Upper lobe of left lung (tissue), 4 donors: Measurements from ENCODE around the gene TUB.

Experiments used
- EP300 ChIP-seq, 4 donors: sonication (generic); formaldehyde crosslinking; IDR thresholded peaks; one replicate each; pipeline ENCODE4 v1.5.1; 2017; ENCODE audit warnings: antibody characterized with exemption in 4 of 4, control low read depth in 2 of 4
- POLR2A ChIP-seq, 4 donors: fragments of 450-650 bp; IDR thresholded peaks; one replicate each; pipeline ENCODE4 v1.5.1; 2016 to 2017; ENCODE audit warnings: antibody characterized with exemption in 4 of 4, mild to moderate bottlenecking in 2 of 4
- POLR2AphosphoS5 ChIP-seq, 2 donors: sonication (generic); formaldehyde crosslinking; IDR thresholded peaks; one replicate each; pipeline ENCODE4 v1.5.1; 2017; ENCODE audit warnings: antibody characterized with exemption in 2 of 2
- TF ChIP-seq, protein P1 (sequence below), 6 experiments: fragments of 450-650 bp in 4 of 6; fragments of 200-600 bp in 2 of 6; sonication (generic) in 2 of 6; IDR thresholded peaks; one replicate each; pipeline ENCODE4 v1.5.1; 2016 to 2019; ENCODE audit warnings: antibody characterized with exemption in 6 of 6

DNA sequence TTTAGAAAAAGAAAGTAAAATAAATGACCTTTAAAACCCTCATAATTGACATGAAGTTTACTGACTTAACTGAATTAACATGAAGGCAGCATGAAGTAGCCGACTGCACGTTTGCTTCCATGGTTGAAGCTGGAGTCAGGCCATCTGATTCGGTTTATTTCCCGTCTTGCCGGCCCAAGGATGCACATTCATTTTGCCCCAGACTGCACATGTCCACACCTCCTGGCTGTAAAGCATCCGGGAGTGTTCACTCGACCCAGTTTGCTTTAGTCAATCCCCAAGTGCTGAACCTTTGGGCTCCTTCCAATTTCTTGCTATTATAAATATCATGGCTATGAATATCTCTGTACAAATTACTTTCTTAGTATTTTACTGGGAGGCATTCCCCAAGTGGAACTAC lies 17.7 kb upstream of the TUB start:
- TF ChIP-seq, protein P1, sequence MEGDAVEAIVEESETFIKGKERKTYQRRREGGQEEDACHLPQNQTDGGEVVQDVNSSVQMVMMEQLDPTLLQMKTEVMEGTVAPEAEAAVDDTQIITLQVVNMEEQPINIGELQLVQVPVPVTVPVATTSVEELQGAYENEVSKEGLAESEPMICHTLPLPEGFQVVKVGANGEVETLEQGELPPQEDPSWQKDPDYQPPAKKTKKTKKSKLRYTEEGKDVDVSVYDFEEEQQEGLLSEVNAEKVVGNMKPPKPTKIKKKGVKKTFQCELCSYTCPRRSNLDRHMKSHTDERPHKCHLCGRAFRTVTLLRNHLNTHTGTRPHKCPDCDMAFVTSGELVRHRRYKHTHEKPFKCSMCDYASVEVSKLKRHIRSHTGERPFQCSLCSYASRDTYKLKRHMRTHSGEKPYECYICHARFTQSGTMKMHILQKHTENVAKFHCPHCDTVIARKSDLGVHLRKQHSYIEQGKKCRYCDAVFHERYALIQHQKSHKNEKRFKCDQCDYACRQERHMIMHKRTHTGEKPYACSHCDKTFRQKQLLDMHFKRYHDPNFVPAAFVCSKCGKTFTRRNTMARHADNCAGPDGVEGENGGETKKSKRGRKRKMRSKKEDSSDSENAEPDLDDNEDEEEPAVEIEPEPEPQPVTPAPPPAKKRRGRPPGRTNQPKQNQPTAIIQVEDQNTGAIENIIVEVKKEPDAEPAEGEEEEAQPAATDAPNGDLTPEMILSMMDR (IDR thresholded peaks at IDR 0.05): no peak
- TF ChIP-seq POLR2AphosphoS5 (IDR thresholded peaks at IDR 0.05): no peak
- TF ChIP-seq POLR2A (IDR thresholded peaks at IDR 0.05): no peak
- no peak for TF ChIP-seq EP300 (IDR thresholded peaks at IDR 0.05)
